PC-9 (cell line): ENCODE results near the gene PAM.

Experiments
- EZH2 ChIP-seq: fragments of 200-600 bp; sonication (generic); IDR thresholded peaks from 2 replicates; pipeline ENCODE4 v1.8.0; 2017; ENCODE audit warnings: antibody characterized with exemption, low read depth
- TF ChIP-seq, protein P1 (sequence below): fragments of 200-600 bp; sonication (generic); conservative IDR thresholded peaks from 2 replicates; pipeline ENCODE4 v1.6.1; 2017; ENCODE audit warnings: mixed run types, antibody characterized with exemption, mild to moderate bottlenecking, moderate library complexity

DNA sequence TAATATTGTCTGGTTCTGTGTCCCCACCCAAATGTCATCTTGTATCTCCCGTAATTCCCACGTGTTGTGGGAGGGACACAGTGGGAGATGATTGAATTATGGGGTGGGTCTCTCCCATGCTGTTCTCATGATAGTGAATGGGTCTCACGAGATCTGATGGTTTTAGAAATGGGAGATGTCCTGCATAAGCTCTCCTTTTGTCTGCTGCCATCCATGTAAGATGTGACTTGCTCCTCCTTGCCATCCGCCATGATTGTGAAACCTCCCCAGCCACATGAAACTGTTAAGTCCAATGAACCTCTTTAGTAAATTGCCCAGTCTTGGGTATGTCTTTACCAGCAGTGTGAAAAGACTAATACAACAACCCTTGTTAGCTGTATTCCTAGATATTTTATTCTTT is 320.3 kb downstream of the PAM start:
- TF ChIP-seq, protein P1, sequence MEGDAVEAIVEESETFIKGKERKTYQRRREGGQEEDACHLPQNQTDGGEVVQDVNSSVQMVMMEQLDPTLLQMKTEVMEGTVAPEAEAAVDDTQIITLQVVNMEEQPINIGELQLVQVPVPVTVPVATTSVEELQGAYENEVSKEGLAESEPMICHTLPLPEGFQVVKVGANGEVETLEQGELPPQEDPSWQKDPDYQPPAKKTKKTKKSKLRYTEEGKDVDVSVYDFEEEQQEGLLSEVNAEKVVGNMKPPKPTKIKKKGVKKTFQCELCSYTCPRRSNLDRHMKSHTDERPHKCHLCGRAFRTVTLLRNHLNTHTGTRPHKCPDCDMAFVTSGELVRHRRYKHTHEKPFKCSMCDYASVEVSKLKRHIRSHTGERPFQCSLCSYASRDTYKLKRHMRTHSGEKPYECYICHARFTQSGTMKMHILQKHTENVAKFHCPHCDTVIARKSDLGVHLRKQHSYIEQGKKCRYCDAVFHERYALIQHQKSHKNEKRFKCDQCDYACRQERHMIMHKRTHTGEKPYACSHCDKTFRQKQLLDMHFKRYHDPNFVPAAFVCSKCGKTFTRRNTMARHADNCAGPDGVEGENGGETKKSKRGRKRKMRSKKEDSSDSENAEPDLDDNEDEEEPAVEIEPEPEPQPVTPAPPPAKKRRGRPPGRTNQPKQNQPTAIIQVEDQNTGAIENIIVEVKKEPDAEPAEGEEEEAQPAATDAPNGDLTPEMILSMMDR: no peak
- TF ChIP-seq EZH2: no peak
